GM13977 (cell line): ENCODE results near the gene PSMB7.

Experiments used
- DNase-seq: peaks from one replicate; pipeline ENCODE4 v3.0.0; 2012; ENCODE audit warnings: low spot score
- in situ Hi-C: fragments of 300-500 bp; cut with MboI; formaldehyde crosslinking; loops from one replicate; pipeline ENCODE4 v1.12.0; 2022; ENCODE audit warnings: low sequenced_read_pairs, low pct_unique_long_range_greater_than_20kb, mixed read lengths, inconsistent platforms; ENCODE audit not compliant: unreplicated experiment
- TF ChIP-seq, protein P1 (sequence below): IDR thresholded peaks from 2 replicates; pipeline ENCODE4 v1.5.1; 2012; ENCODE audit warnings: mild to moderate bottlenecking, control low read depth; ENCODE audit not compliant: insufficient read depth; ENCODE audit errors: extremely low read depth, missing control alignments

The PSMB7 gene

DNA sequence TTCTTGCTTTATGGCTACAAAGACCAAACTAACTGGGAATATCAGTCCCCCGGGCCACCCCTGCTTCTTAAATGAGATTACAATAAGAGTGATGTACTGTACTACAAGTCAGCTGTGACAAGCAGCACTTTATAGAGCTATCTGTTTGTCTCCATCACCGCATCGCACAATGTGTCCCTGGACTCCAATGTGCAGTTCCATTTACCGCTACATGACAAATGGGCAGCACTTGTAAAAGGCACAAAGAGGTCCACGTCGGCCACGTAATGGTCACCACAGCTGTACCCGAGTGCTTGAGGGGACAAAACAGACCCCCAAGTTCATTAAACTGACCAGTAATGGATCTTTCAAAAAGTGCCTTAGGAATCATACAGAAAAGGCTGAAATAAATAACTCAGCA lies 54.1 kb downstream of the PSMB7 start:
- DNase-seq: no peak
- in situ Hi-C loops: no loop called here
- TF ChIP-seq, protein P1, sequence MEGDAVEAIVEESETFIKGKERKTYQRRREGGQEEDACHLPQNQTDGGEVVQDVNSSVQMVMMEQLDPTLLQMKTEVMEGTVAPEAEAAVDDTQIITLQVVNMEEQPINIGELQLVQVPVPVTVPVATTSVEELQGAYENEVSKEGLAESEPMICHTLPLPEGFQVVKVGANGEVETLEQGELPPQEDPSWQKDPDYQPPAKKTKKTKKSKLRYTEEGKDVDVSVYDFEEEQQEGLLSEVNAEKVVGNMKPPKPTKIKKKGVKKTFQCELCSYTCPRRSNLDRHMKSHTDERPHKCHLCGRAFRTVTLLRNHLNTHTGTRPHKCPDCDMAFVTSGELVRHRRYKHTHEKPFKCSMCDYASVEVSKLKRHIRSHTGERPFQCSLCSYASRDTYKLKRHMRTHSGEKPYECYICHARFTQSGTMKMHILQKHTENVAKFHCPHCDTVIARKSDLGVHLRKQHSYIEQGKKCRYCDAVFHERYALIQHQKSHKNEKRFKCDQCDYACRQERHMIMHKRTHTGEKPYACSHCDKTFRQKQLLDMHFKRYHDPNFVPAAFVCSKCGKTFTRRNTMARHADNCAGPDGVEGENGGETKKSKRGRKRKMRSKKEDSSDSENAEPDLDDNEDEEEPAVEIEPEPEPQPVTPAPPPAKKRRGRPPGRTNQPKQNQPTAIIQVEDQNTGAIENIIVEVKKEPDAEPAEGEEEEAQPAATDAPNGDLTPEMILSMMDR: no peak

- in situ Hi-C loops: no loop called here
- DNase-seq: no peak
- TF ChIP-seq, protein P1: no peak
These were observed 55.2 kb downstream of the PSMB7 start for GRCh38 chr9:124359855-124360678.

DNA sequence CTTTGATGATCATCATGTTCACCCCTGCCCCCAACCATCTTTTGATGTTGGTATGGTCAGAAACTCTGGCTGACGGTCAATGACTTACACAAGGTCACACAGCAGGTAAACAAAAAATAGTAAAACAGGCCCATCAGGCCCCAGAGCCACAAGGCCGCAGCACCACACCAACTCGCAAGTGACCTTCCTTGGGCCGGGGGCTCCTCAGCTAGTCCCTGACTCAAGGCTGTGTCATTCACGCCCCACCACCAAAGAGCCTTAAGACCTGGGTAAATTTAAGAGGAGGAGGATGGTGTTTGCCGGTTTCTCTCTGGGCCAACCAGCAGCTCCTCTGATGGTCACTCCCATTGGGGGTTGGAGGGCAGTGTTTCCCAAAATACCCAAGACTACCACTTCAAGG lies 55.8 kb downstream of the PSMB7 start:
- DNase-seq: no peak
- TF ChIP-seq, protein P1: no peak
- in situ Hi-C loops: no loop called here

DNA sequence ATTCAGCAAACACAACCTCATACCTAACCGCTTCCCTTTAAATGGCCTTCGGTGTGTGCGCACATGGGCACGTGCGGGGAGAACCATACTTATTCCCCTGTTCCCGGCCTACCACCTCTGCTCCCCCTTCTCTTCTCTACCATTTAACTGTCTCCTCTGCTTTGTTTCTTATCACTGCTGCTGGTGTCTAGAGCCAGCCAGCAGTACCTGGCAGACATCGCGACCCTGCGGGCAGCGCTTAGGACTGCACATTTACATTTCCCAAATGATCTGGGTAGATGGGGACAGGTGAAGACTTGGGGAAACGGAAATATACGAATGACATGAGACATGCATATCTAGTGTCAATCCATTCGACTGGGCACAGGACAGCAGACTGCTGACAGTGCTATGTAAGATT lies 56.6 kb downstream of the PSMB7 start:
- in situ Hi-C loops: no loop called here
- TF ChIP-seq, protein P1: no peak
- no peak for DNase-seq

- peak; percentile 23 for DNase-seq
- TF ChIP-seq, protein P1: peak; percentile 10
- in situ Hi-C loops: no loop called here
These were observed 57.4 kb downstream of the PSMB7 start for GRCh38 chr9:124357721-124358361.

GRCh38 chr9:124356745-124357390 lies 58.4 kb downstream of the PSMB7 start:
- in situ Hi-C loops: no loop called here
- TF ChIP-seq, protein P1: no peak
- DNase-seq: no peak
